Mesodermal cell (in vitro differentiated cells): ENCODE measurements around the gene CLEC18A.

Experiments
- H3K27ac ChIP-seq: 2 replicates; pipeline ENCODE4 v1.7.0; 2013; ENCODE audit warnings: mild to moderate bottlenecking, low read depth, low read length, moderate library complexity; ENCODE audit not compliant: severe bottlenecking
- H3K36me3 ChIP-seq: 2 replicates; pipeline ENCODE4 v1.7.1; 2013; ENCODE audit warnings: mild to moderate bottlenecking, low read length, moderate library complexity; ENCODE audit not compliant: control insufficient read depth, insufficient read depth
- H3K4me1 ChIP-seq: one replicate; pipeline ENCODE4 v1.7.1; 2013; ENCODE audit warnings: mild to moderate bottlenecking, low read length; ENCODE audit not compliant: insufficient read depth, control insufficient read depth, poor library complexity, severe bottlenecking
- H3K4me3 ChIP-seq: 2 replicates; pipeline ENCODE4 v1.7.0; 2013; ENCODE audit warnings: low read length, control low read depth, mild to moderate bottlenecking; ENCODE audit not compliant: insufficient read depth, poor library complexity, severe bottlenecking; ENCODE audit errors: extremely low read depth
- H3K9me3 ChIP-seq: 2 replicates; pipeline ENCODE4 v1.7.1; 2013; ENCODE audit warnings: mild to moderate bottlenecking, low read length, moderate library complexity; ENCODE audit not compliant: control insufficient read depth
- WGBS, 2 experiments: methylation state at CpG; one replicate each; pipeline ENCODE4 v1.1.5; 2013; ENCODE audit warnings: missing lambda C conversion rate in 2 of 2; ENCODE audit not compliant: insufficient coverage in 2 of 2; 5-methylcytosine and 5-hydroxymethylcytosine counted together

Gene CLEC18A

DNA sequence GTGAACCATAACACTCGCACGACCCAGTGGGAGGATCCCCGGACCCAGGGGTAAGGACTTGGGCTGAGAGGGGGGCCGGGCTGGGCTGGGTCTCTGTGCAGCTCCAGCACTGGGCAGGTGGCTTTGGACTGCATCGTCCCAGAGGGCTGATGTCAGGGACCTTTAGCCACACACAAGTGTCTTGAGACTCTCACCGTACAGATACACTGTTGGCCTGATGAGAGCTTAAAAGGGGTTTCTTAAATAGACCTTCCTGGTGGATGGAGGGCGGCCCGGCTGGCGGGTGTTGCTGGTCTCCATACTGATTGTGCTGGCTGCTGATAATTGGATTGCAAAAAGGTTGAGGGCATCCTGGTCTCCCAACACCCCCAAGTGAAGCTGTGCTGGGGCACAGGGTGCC, 21.7 kb upstream of the CLEC18A start:
- WGBS, 2 experiments = 94 to 96% methylated on average over 8 to 9 of the region's 9 CpGs
- peaks cover 29% of the 10 kb centered on the region for H3K36me3 ChIP-seq

DNA sequence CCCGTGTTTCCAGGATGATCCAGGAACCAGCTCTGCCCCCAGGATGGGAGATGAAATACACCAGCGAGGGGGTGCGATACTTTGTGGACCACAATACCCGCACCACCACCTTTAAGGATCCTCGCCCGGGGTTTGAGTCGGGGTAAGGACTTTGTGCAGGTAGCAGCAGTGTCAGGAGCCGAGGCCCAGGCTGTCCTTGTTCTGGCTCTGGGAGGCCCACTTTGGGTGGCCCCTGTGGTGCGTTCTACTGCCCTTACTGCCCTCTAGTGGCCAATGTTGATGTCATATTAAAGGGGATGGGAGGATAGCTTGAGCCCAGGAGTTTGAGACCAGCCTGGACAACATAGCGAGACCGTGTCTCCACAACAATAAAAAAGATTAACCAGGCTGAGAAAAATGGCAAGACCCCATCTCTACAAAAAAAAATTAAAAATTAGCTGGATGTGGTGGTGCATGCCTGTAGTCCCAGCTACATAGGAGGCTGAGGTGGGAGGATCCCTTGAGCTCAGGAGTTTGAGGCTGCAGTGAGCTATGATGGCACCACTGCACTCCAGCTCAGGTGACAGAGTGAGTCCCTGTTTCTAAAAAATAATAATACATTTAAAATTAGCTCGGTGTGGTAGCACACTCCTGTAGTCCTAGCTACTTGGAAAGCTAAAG, 20.9 kb upstream of the CLEC18A start:
- WGBS, 2 experiments = 75 to 92% methylated on average over 7 to 10 of the region's 12 CpGs
- no peak overlapping the region for H3K4me3 ChIP-seq
- H3K27ac ChIP-seq = no peak overlapping the region
- H3K36me3 ChIP-seq = peaks cover 36% of the 10 kb centered on the region
- H3K9me3 ChIP-seq = no peaks in the 10 kb centered on the region
- peaks cover 5% of the 10 kb centered on the region for H3K4me1 ChIP-seq

More for the DNA sequence above, 21.7 kb upstream of the CLEC18A start:
- Histone ChIP-seq H3K9me3 (no peaks in the 10 kb centered on the region), H3K4me1 (peaks cover 10% of the 10 kb centered on the region), H3K27ac (no peak overlapping the region), H3K4me3 (no peak overlapping the region)

DNA sequence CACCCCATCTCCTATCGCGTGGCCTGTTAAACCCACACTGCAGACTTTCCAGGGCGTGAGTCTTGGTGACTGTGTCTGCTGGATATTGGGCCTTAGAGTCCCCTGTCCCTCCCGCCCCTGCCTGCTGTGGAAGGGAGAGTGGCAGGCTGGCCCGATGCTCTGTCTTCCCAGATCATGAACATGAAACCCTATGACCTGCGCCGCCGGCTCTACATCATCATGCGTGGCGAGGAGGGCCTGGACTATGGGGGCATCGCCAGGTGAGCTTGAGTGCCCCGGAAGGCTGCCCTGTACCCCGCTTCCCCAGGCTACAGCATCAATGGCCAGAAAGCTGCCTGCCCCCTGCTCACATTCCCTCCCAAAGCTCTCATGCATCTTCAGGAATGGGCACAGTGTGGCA, 19.5 kb upstream of the CLEC18A start:
- WGBS, 2 experiments = 92 to 98% methylated on average over 9 to 12 of the region's 13 CpGs
- Histone ChIP-seq H3K4me1 (no peaks in the 10 kb centered on the region), H3K36me3 (peaks cover 42% of the 10 kb centered on the region), H3K4me3 (no peak overlapping the region), H3K27ac (no peak overlapping the region), H3K9me3 (no peaks in the 10 kb centered on the region)

DNA sequence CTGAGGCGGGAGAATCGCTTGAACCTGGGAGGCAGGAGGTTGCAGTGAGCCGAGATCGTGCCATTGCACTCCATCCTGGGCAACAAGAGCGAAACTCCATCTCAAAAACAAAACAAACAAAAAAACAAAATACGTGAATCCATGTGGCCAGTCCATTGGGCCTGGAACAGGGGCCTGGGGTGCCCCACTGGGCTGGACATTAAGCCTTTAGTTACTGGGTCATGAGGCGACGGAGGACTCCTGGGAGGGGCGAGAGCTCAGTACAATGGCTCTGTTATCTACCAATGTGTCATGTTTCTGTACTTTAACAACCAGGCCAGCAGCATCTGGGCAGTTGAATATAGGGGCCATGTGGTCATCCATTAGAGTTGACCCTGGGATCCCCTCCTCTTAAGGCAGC, 18.9 kb upstream of the CLEC18A start:
- 79 to 86% methylated on average over 4 to 9 of the region's 9 CpGs for WGBS, 2 experiments
- H3K27ac ChIP-seq = no peak overlapping the region
- no peak overlapping the region for H3K4me3 ChIP-seq
- H3K4me1 ChIP-seq = no peaks in the 10 kb centered on the region
- no peaks in the 10 kb centered on the region for H3K9me3 ChIP-seq
- H3K36me3 ChIP-seq = peaks cover 48% of the 10 kb centered on the region

DNA sequence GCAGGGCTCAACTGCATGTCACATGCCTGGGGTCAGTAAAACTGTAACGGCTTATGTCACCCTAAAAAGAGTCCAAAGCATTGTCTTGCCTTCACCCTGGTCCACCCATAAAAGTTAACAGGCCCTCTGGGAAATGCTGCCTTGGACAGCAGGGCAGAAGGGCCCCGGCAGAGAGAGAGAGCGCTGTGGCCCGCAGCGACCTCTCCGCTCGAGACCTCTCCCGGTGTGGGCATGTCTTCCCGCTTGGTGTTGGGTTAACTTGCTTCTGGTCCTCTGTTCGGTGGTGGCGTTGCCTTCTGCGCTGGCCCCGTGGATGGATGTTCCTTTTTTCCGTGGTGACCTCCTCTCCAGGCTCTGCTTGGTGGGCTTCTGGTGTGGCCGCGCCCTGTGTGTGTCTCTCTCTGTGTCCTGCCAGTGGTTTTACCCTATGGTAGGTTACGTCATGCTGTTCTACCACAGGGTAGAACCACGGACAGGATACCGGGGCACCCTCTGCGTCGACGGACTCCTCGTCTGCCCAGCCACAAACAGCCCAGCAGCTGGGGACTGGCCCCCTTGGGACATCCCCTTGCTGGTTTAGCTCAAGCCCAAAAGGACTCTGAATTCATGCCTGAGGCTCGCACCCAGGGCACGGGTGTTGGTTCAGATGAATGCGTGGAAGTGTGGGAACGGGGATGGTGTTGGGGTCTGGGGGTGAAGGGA, 18.3 kb upstream of the CLEC18A start:
- H3K9me3 ChIP-seq = no peaks in the 10 kb centered on the region
- H3K4me1 ChIP-seq = no peaks in the 10 kb centered on the region
- no peak overlapping the region for H3K27ac ChIP-seq
- H3K36me3 ChIP-seq = peaks cover 53% of the 10 kb centered on the region
- no peak overlapping the region for H3K4me3 ChIP-seq
- 89 to 94% methylated on average over 26 to 27 of the region's 27 CpGs for WGBS, 2 experiments

DNA sequence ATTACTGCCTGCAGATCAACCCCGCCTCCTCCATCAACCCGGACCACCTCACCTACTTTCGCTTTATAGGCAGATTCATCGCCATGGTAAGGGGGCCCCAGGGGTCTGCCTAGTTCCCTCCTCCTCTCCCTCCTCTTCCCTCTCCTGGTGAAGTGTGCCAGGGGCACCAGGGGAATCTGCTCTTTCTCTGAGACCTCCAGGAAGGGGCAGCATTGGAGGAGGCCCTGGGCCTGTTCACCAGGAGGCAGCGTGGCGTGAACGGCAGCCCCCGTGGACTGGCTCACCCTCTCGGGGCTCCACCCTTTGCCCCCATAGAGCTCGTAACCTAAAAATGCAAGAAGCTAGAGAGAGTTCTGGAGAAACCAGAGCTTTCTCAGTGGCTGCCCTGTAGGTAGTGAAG, 17.1 kb upstream of the CLEC18A start:
- H3K36me3 ChIP-seq = peaks cover 62% of the 10 kb centered on the region
- H3K27ac ChIP-seq = no peak overlapping the region
- H3K9me3 ChIP-seq = no peaks in the 10 kb centered on the region
- no peak overlapping the region for H3K4me3 ChIP-seq
- no peaks in the 10 kb centered on the region for H3K4me1 ChIP-seq
- WGBS, 2 experiments = 88 to 90% methylated on average over 8 to 10 of the region's 10 CpGs

DNA sequence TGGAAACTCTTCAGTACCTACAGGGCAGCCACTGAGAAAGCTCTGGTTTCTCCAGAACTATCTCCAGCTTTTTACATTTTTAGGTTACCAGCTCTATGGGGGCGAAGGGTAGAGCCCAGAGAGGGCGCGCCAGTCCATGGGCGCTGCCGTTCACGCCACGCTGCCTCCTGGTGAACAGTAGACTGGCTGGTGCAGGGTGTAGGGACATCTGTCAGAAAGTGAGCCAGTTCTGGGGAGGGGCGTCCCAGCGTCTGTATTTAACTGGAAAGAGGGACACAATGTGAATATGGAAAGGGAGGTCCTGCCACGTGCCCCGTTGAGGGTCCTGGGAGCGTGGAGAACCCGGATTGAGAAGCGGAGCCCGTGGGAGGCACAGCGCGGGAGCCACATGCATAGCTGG, 16.4 kb upstream of the CLEC18A start:
- Histone ChIP-seq H3K4me3 (no peak overlapping the region), H3K4me1 (no peaks in the 10 kb centered on the region), H3K36me3 (peaks cover 59% of the 10 kb centered on the region), H3K27ac (no peak overlapping the region), H3K9me3 (no peaks in the 10 kb centered on the region)
- WGBS, 2 experiments = 97 to 99% methylated on average over 17 of the region's 17 CpGs

DNA sequence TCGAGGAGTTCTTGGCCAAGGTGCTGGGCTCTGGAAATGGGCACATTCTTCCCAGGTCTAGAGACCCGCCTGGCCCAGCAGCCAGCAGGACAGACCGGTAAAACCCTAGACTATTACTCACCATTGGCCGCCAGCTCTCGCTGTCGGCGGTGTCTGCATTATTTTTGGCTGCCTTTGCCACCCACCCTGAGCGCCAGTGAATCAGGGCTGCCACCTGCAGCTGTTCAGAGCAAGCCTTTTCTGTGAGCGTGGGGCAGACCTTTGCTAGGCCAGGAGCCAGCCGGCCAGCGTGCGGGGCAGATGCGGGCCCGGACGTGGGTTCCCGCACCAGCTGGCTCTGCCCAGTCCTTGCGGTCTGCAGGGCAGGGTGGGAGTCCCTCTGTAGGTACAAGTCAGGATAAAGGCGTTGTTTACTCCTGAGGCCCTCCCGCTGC, 15.8 kb upstream of the CLEC18A start:
- WGBS, 2 experiments = 97 to 98% methylated on average over 15 to 17 of the region's 19 CpGs
- H3K4me1 ChIP-seq = no peaks in the 10 kb centered on the region
- H3K9me3 ChIP-seq = no peaks in the 10 kb centered on the region
- H3K36me3 ChIP-seq = peaks cover 55% of the 10 kb centered on the region
- no peak overlapping the region for H3K27ac ChIP-seq
- H3K4me3 ChIP-seq = no peak overlapping the region

DNA sequence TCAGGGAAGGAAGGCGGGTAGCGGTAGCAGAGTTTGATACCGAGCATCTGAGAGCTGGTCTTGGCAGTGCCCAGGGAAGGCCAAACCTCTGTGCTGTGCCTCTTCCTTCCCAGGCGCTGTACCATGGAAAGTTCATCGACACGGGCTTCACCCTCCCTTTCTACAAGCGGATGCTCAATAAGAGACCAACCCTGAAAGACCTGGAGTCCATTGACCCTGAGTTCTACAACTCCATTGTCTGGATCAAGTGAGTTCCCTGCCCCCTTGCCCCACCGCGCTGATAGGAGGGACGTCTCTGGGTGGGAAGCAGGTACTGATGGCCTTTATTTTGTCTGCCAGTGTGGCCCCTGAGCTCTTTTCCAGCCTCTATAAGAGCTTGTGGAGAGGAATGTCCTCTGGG, 15.4 kb upstream of the CLEC18A start:
- Histone ChIP-seq H3K9me3 (no peaks in the 10 kb centered on the region), H3K36me3 (peaks cover 55% of the 10 kb centered on the region), H3K4me1 (no peaks in the 10 kb centered on the region), H3K27ac (no peak overlapping the region), H3K4me3 (no peak overlapping the region)
- WGBS, 2 experiments = 93 to 99% methylated on average over 7 to 10 of the region's 10 CpGs

DNA sequence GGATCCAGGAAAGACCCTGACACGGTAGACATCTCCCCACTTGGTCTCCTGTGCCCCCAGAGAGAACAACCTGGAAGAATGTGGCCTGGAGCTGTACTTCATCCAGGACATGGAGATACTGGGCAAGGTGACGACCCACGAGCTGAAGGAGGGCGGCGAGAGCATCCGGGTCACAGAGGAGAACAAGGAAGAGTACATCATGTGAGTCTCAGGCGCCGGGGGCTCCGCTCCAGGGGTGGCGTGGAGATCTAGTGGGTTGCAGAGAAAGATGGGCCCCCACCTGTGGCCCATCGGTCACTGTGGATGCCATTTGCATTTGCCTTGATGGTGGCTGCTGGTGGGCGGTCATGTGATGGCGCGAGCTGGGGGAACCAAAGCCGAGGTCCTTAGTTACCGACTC, 14.9 kb upstream of the CLEC18A start:
- Histone ChIP-seq H3K9me3 (no peaks in the 10 kb centered on the region), H3K27ac (no peak overlapping the region), H3K4me3 (no peak overlapping the region), H3K36me3 (peaks cover 51% of the 10 kb centered on the region), H3K4me1 (no peaks in the 10 kb centered on the region)
- 92 to 98% methylated on average over 16 of the region's 16 CpGs for WGBS, 2 experiments

DNA sequence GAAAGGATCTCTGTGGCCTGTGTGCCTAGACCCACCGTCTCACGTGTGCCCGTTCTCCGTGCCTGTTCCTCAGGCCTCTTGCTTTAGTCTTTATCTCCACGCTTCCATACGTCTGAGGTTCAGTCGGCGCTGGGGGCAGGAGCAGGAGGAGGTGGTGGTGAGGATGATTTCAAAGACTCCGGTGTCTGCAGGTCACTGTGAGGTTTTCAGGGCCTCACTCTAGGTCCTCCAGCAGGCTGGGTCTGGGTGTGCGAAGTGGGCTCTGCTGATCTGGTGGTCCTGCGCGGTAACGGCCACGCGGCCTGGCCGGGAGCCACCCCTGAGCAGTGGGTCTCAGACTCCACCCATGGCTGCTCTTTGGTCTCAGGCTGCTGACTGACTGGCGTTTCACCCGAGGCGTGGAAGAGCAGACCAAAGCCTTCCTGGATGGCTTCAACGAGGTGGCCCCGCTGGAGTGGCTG, 14.4 kb upstream of the CLEC18A start:
- 92 to 97% methylated on average over 20 to 21 of the region's 21 CpGs for WGBS, 2 experiments
- Histone ChIP-seq H3K4me3 (no peak overlapping the region), H3K27ac (no peak overlapping the region), H3K9me3 (no peaks in the 10 kb centered on the region), H3K4me1 (no peaks in the 10 kb centered on the region), H3K36me3 (peaks cover 46% of the 10 kb centered on the region)
